HG03558 (cell line): ENCODE results near the gene MYBPC3.

ENCODE experiments used
- ATAC-seq: cut with Tn5 transposase; IDR thresholded peaks from one replicate; pipeline ENCODE4 v1.9.1; 2021; ENCODE audit warnings: moderate number of reproducible peaks; ENCODE audit not compliant: unreplicated experiment; ENCODE audit errors: extremely low read depth

The MYBPC3 gene

DNA sequence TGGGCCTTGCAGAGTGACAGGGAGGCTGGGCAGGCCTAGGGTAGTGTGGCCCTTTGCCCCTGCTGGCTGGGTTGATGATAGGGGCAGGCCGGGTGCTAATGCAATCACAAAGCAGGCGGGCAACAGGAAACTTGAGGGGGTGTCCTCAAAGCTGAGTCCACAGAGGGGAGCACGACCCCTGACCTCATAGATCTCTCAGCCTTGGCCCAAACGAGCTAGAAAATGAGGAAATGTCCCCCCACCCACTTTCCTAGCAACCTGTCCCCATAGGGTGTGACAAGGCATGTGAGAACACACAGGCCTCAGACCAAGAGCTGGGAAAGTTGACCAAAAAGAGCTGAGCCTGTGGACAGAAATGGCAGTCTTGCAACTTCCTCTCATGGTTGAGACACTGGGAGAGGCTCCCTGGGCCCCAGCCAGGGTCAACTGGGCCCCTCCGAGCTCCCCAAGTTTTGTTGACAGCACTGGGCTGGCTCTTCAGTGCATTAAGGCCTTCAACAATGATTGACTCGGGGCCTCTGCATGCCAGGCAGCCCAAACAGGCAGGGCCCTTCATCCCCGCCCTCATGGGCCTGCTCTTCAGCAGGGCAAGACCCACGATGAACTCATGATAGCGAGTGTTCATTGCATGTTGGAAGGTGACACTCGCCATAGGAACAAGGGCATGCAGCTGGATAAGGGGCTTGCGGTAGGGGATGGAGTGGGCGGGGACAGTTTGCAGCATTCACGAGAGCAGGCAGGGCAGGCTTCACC lies 35.6 kb upstream of the MYBPC3 start:
- ATAC-seq, result no peak

- ATAC-seq, result no peak
Observed at GRCh38 chr11:47384498-47384897, 32.0 kb upstream of the MYBPC3 start.

GRCh38 chr11:47383071-47383470 lies 30.6 kb upstream of the MYBPC3 start:
- no peak for ATAC-seq

GRCh38 chr11:47380078-47380477 lies 27.6 kb upstream of the MYBPC3 start:
- no peak for ATAC-seq

GRCh38 chr11:47379317-47379716 lies 26.8 kb upstream of the MYBPC3 start:
- no peak for ATAC-seq

DNA sequence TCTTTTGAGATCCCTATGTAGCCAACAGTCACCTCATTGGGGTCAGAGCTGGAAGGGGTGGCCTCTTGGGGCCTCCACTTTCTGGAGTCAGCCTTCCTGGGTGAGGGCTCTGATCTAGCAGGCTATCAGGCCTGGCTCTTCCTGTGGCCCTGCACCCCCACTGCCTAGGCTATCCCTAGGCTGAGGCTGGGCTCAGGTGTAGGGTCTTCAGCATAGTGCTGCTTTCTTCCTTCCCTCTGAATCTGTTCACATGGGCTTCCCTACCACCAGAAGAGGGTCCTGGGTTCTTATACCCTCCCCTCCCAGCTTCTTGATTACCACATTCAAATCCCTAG lies 26.3 kb upstream of the MYBPC3 start:
- no peak for ATAC-seq

DNA sequence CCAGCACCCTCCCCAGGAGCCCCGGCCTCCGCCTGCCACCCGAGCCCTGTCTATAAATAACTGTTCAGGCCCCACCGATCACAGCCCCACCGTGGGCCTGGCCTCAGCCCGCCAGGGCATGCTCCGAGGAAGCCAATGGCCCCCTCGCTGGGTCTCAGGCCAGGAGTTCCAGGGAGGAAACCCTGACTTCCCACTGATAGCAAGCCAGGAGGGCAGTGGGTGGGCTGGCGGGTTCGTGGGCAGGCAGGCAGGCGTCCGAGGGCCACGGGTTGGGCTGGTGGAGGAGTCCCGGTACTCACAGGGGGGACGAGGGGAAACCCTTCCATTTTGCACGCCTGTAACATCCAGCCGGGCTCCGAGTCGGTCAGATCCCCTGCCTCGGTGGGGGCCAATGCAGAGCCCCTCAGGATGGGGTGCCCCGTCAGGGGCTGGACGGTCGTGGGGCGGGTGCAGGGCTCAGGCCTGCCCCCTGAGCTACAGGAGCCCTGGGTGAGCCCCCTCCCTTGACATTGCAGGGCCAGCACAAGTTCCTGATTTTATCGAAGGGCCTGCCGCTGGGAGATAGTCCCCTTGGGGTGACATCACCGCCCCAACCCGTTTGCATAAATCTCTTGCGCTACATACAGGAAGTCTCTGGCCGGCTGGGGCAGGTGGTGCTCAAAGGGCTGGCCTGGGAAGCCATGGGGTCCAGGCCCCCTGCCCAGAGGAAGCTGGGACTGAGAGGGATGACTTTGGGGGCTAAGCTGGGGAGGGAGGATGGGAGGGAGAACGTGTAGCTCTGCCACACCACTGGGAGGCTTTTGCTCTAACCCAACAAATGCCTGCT lies 25.7 kb upstream of the MYBPC3 start, which contains the start of gene SPI1:
SPI1 (minus strand) TSS at position 538 of the 826 bp plus-strand sequence; CDS start at position 344, 194 bp downstream.
- peak; percentile 77 for ATAC-seq

GRCh38 chr11:47377571-47378009 lies 25.1 kb upstream of the MYBPC3 start:
- no peak for ATAC-seq

- no peak for ATAC-seq
Observed at GRCh38 chr11:47376525-47377371, 24.2 kb upstream of the MYBPC3 start.

- no peak for ATAC-seq
Observed at GRCh38 chr11:47376107-47376524, 23.6 kb upstream of the MYBPC3 start.

- no peak for ATAC-seq
Observed at GRCh38 chr11:47375546-47376085, 23.1 kb upstream of the MYBPC3 start.

- no peak for ATAC-seq
Observed at GRCh38 chr11:47375020-47375419, 22.5 kb upstream of the MYBPC3 start.

DNA sequence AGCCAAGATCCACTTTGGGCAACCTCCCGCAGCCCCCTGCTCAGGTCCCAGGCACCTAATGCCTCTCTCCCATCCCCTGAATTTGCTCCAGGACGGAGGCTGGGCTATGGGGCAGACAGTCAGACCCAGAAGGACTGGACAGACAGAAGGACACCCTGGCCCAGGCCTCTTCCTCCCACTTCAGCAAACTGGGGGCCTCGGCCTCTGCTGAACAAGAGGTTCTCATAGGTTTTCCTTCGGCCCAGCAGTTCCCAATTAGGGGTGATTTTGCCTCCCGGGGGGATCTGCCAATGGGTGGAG lies 22.2 kb upstream of the MYBPC3 start:
- no peak for ATAC-seq

GRCh38 chr11:47373876-47374719 lies 21.6 kb upstream of the MYBPC3 start:
- no peak for ATAC-seq

DNA sequence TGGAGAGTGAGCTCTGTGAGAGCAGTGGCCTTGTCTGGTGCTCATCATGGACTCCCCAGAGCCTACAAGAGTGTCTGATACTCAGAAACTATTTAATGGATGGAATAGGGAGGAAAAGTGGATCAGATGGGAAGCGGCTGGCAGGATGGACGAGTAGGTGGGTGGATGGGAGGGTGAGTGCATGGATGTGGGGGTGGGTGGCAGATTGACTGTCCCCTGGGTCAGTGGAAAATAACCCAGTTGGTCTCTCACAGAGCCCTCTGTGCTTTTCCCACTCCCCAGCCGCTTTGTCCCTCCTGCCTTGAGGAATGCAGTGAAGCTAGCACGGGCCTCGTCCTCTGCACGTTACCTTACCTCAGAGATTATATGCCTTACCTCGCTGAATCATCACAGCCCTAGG lies 19.9 kb upstream of the MYBPC3 start:
- ATAC-seq, result no peak

- no peak for ATAC-seq
Observed at GRCh38 chr11:47369676-47370075, 17.2 kb upstream of the MYBPC3 start.

DNA sequence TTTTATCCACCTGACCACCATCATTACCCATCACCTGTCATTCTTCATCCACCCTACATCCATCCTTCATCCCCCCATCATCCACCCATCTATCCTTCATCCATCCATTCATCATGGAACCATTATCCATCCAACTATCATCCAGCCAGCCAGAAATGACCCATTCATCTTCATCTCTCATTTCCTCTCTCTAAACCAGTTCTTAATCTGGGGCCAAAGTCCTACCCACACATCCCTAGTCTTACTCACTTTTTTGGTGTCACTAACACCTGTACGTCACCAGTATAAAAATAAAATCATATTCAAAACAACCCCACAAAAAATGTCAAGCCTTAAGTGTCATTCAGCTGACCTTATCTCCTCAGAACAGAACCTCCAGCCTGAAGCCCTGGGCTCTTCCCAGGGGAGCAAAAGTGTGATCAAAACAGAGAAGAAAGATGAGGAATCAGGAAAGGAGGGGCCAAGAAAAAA lies 13.6 kb upstream of the MYBPC3 start:
- ATAC-seq, result no peak

DNA sequence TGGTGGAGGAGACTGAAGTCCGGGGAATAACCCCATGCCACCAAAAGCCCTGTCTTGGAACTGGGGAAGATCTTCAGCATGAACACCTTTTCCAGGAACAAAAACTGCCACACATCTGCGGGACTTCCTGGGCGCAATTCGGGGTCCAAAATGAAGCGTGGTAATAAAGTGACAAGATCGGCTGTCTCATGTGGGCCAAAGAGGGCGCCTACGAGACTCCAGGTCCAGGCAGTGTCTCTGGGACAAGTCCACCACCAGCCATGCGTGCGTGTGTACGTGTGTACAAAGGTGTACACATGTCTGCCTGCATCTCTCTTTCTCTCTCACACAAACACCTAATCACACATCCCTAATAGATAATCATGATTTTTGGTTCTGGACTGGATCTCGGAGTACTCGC lies 8.9 kb upstream of the MYBPC3 start:
- no peak for ATAC-seq

GRCh38 chr11:47360341-47360740 lies 7.8 kb upstream of the MYBPC3 start:
- ATAC-seq, result no peak

DNA sequence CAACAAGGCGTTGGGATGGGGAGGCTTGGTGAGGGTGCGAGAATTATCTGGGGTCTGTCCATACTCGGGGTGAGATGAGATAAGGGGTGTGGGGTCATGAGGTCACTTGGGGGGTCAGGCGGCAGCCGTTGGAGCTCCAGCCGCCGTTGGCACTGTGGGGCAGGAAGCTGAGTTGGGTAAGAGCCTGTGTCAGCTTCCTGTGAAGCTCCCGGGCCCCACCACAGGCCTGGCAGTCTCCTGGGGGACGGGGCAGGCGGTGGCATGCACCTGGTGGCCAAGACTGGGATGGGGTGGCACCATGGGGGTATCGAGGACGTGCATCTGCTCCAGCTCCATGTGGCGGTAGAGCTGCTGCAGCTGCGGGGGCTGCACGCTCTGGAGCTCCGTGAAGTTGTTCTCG lies 7.1 kb upstream of the MYBPC3 start:
- no peak for ATAC-seq
